GM12801 (cell line): ENCODE data around the gene PDK4.

ENCODE experiments used
- TF ChIP-seq, protein P1 (sequence below): IDR thresholded peaks from one replicate; pipeline ENCODE4 v1.5.1; 2011; ENCODE audit warnings: control low read depth; ENCODE audit not compliant: insufficient read length; ENCODE audit errors: extremely low read depth

PDK4 gene

DNA sequence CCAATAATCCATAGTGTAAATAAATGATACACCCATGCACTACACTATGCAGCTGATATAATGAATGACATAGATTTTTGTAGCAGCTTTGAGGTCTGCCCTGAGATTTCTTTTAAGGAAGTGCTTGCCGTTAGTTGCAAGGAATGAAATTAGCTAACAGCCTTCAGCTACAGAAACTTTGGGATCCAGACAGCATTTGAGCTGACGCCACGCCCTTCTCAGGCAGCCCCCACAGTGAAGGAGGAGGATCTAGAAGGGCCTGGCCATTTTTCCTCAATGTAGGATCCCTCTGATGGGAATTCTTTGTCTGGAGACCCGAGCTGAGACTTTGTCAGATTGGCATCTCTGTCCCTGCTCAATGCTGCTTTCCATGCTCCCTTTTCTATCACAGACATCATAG lies 6.1 kb upstream of the PDK4 start:
- TF ChIP-seq, protein P1, sequence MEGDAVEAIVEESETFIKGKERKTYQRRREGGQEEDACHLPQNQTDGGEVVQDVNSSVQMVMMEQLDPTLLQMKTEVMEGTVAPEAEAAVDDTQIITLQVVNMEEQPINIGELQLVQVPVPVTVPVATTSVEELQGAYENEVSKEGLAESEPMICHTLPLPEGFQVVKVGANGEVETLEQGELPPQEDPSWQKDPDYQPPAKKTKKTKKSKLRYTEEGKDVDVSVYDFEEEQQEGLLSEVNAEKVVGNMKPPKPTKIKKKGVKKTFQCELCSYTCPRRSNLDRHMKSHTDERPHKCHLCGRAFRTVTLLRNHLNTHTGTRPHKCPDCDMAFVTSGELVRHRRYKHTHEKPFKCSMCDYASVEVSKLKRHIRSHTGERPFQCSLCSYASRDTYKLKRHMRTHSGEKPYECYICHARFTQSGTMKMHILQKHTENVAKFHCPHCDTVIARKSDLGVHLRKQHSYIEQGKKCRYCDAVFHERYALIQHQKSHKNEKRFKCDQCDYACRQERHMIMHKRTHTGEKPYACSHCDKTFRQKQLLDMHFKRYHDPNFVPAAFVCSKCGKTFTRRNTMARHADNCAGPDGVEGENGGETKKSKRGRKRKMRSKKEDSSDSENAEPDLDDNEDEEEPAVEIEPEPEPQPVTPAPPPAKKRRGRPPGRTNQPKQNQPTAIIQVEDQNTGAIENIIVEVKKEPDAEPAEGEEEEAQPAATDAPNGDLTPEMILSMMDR, result no peak

DNA sequence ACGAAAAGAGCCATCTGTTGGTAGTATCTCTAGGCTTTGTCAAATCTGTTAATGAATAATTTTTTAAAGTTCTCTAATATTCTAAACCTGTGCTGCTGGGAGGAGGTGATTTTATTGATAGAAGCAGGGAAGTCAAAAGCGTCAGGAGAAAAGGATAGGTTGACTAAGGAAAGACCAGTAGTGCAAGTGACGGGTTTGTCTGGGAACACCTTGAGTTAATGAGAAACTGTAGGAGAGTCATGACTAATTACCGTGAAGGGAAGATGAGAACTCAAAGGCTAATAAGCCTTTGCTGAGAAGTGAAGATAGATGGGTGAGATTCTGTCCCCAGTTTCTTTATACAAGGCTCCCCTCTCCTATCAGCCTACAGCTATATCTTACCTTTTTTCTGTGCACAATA lies 5.0 kb upstream of the PDK4 start:
- TF ChIP-seq, protein P1, result no peak

DNA sequence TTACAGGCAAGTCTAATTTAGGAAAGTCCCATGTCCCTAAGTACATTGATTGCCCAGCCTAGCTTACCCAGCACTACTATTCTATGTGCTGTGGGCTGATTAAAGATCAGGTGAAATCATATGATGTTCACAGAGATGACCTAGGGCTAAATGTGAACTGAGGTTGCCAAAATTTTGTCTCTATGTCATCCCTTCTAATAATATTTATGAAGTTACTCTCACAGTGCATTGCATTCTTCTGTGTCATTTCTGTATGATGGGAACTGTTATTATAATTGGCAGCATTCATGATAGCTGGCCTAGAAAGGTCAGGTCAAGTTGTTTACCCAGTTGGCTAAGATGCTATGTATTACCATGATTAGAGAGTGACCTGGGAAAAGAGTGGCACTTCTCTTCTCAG lies 2.8 kb upstream of the PDK4 start:
- TF ChIP-seq, protein P1, result no peak

DNA sequence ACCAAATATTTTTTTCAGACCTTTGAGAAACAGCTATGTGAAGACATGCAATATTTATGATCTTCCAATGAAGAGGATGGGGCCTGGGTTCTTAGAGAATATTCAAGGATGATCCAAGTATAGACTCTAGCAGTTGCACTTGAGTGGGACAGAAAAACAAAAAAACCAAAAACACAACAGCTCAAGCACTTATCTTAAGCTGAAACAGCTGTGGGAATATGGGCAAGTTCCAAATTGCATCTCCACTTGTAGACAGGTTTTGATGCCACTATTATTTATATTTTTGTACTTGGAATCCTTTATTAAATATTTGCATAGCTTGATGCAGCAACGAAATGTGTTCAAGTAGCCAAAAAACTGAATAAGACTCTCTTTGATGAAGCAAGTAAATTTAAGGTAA lies 2.2 kb upstream of the PDK4 start:
- TF ChIP-seq, protein P1, result no peak

DNA sequence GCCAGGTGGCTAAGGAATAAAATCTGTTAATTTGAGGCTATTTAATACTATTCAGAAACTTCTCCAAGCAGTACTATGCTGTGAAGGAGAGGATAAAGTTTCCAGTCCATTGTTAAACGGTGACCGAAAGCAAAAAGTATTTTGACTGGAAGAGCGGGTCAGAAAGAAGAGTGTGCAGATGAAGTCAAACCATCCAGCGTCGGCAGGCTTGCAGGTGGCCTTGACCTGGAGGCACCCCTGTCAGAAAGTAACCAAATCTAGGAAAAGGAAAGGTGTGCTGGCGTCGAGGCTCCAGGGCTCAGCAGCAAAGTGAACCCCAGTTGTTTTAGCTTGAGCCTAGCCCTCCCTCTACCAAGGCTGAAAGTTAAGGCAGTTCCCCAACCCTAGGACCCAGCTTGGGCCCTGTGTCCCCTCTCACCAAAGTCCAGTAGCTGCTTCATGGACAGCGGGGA lies 544 bp downstream of the PDK4 start:
- TF ChIP-seq, protein P1, result no peak

DNA sequence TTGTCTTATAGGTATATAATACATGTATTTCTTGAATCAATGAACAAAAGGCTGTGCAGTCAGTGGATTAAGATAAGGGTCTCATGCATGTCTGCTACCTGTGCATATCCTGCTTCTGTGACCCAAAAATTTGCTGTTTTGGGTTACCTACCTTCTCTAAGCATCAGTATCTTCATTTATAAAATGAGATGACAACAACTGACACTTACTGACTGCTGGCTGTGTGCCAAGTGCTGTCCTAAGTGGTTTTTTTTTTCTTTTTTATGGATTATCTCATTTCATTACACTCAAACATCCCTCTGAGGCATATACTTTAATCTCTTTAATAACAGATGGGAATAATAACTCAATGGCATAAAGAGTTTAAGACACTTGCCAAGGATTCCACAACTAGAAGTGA lies 2.1 kb downstream of the PDK4 start:
- TF ChIP-seq, protein P1, result no peak

DNA sequence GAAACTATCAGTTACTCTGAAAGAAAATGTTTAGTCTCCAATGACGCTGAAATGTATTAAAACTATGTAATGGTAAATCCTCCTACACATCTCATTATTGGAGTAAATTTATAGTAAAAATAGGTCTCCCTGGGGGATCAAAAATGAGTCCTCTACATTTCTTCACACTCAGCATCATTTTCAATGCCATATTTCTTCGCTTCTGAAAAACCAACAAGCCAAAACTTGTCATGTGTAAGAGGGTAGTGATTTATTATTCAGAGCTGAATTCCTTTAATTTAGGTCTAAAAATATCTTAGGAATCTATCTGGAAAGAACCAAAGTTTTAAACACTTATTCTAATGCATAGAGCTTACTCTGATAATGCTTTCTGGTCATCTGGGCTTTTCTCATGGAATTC lies 3.0 kb downstream of the PDK4 start:
- TF ChIP-seq, protein P1, result no peak

DNA sequence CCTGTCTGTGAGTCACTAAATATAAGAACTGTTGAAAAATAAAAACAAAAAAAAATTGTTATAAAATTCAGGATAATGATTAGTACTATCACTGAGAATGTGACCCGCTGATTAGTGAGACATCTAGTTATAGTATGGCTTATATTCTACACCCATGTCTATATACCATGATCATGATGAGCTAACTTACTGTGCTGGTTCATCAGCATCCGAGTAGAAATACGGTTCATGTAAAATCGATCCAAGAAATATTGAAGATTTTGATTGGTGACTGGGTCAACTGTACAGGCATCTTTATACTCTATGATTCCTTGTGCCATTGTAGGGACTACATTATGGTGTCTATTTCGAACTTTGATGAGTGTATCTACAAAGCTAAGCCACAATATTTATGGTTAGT lies 3.7 kb downstream of the PDK4 start:
- TF ChIP-seq, protein P1, result no peak
